NCI-H82 treated with DMSO at 0.1 percent for 48 hours (cell line): Measurements from ENCODE around the gene PKIB.
"Not testable (repeated sequence)": the region's sequence is repeated elsewhere in the genome, so short reads cannot be mapped to it uniquely, and the experiment has no call there.

Source experiments
- DNase-seq: peaks from one replicate; lab custom pipeline; 2025; ENCODE audit not compliant: unreplicated experiment; lab: John Stamatoyannopoulos, UW

PKIB gene

GRCh38 chr6:122620428-122620827, 10.2 kb downstream of the PKIB start:
- DNase-seq = no peak

- peak; percentile 62 for DNase-seq
These were observed 10.7 kb downstream of the PKIB start for GRCh38 chr6:122620902-122621301.

DNA sequence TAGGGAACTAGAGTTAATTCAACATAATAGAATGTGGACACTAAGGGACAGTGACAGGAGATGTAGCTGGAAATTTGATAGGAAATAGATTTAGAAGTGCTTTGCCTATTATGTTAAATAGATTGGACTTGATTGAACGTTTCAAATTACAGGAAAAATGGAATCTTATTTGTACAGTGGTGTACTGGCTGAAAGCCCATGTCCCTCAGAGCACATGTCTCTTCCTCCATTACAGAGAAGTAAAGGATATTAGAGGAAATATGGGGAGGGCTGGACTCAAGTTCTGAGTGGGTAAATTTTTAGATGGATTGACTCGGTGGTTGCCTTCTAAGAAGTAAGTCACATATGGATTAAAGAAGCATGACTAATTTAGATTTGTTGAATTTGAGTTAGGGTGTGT, 11.4 kb downstream of the PKIB start:
- DNase-seq = no peak

DNA sequence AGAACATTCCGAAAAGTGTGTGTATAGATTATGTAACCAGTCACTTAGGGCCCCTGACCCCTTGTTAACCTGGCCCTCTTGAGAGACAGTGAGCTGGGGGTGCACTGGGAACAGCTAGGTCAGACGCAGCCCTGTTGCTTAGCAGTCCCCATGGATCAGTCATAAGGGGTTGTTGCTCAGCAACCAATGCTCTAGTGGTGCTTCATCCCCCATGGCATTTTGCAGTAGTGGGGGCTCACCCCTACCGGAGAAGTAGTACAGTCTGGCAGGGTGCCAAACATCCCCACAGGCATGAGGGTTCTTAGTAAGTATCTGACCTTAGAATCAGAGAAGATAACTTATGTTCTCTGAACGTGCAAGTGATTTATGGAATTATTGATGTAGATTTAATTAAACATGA, 12.3 kb downstream of the PKIB start:
- DNase-seq = no peak

DNA sequence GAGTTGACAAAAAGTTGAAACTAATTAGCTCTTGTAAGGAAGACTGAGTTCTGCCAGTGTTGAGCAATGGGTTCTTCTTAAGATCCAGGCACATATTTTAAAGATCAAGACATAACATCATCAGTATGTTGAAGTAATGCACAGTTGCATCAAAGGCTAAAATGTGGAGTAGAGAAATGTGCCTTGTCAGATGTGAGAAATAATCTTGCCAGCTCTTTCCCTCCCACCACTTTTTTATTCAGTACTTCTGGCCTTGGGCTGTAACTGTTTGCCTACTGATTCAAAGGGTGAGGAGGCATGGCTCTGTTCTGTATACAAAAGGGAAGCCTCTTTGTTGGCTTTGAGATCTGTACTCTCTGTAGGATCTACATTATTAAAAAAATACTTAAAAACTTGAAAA, 13.1 kb downstream of the PKIB start:
- DNase-seq = no peak

DNA sequence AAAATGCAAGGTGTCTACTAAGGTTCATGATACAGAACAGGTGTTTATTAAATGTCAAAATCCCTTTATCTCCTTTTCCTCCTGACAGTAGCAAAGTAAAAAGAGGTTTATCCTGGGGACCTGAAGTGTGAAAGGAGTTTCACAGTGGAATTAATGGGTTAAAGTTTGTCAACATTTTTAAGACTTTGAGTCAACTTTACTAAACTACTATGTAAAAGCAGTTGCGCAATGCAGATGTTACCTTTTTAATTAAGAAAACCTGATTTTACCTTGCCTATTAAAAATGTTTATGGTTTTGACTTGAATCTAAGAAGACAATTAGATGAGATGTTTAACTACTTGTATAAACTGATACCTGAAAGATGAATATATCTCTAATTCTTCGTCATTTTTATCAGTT, 14.6 kb downstream of the PKIB start:
- no peak for DNase-seq

DNA sequence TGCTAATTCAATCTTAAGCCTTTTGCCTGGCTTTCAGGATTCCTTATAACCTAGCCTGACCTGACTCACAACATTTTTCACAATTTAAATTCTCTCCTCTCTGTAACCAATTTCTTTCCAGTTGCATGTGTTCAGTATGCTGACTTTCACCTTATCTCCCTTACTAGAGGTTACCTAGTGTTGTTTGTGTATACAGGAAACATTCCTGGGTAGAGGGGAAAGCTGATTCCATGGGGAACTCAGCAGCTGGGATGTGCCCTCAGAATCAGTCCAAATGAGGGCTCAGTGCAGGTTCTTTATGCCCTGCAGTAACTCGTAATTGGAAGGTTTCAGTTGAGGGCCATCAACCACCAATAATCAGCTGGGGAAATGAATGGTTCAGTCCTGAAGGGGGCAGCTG, 18.5 kb downstream of the PKIB start:
- DNase-seq = no peak

DNA sequence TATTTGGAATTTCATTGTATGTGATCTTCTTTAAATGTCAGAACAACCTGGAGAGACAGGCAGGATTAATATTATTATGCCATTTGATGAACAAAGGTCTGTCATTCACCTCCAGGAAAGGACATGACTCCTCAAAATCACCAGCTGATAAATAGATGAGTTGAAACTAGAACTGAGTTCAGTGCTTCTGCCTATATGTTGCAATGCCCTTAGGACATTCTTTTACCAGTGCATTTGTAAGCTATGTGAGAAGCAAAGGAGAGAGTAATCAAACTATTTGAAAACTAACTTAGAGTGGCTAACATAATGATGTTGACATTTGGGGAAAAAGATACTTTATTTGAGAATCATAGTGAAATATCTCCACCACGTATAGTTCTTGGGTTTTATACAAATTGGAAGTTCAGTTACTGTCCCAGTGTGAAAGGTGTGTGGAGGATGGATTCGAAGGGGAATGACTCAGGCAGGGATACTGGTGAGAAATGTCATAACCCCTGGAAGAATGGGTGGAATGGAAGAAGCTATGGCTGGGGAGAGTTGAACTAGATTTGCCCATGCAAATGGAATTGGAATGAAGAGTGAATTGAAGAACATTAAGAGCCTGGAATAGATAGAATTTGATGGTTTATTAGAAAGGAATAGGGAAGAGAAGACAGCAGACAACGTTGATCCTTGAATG, 21.5 kb downstream of the PKIB start:
- DNase-seq = no peak

- no peak for DNase-seq
These were observed 30.2 kb downstream of the PKIB start for GRCh38 chr6:122640366-122640765.

- no peak for DNase-seq
These were observed 31.6 kb downstream of the PKIB start for GRCh38 chr6:122641819-122642218.

DNA sequence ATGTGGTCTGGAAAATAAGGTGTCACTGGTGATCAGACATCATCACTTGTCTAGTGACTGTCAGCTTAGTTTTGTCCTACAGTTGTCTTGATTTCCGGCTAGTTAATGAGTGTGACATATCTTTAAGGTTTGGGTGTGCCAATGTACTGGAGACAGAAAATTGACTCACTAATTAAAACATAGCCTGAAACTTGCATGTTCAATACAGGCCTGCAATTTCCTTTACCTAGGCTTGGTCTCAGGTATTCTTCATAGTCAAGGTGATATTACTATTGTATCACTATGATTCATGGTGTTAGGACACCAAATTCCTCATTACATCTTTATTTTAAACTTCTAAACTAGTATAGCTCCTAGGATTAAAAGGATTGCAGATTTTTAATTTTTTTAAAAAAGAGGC, 32.4 kb downstream of the PKIB start:
- not testable (repeated sequence) for DNase-seq

- DNase-seq = peak; percentile 59
These were observed 35.1 kb downstream of the PKIB start for GRCh38 chr6:122645256-122645655.

- no peak for DNase-seq
These were observed 37.6 kb downstream of the PKIB start for GRCh38 chr6:122647765-122648164.

GRCh38 chr6:122648726-122649125, 38.5 kb downstream of the PKIB start:
- no peak for DNase-seq

GRCh38 chr6:122649701-122650100, 39.5 kb downstream of the PKIB start:
- no peak for DNase-seq

GRCh38 chr6:122650403-122650802, 40.2 kb downstream of the PKIB start:
- peak; percentile 22 for DNase-seq

GRCh38 chr6:122651031-122651430, 40.8 kb downstream of the PKIB start:
- DNase-seq = no peak

DNA sequence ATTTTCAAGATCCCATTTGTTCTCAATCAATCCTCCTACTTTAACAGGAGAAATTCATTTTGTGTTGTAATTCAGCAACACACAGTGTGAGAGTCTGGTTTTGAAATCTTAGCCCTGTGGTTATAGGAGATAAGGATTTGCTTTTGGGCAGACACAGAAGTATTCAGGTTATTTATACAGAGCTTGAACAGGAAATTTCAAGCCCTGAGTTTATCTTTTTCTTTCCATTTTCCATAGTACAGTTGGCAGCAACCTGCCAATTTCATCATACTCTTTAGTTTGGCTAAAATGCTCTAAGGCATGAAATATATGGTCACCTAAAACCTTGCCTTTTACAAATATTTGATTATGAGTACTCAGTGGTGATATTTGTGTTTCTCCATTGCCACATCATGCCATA, 41.4 kb downstream of the PKIB start:
- no peak for DNase-seq

DNA sequence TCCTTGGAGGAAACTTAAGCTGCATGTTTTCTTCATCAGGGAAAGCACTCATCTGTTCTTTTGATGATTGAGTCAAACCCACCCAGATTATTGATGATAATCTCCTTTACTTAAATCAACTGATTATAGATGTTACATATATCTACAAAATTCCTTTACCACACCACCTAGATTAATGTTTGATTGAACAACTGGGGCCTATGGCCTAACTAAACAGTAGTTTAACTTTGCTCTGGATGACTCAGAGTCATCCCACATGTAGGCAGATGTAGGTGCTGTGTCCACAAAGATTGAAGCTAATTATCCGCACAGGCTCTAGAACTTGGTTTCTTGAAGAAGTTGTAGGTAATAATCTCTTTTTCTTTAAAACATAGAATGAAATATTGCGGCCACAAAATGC, 42.2 kb downstream of the PKIB start:
- peak; percentile 18 for DNase-seq

DNA sequence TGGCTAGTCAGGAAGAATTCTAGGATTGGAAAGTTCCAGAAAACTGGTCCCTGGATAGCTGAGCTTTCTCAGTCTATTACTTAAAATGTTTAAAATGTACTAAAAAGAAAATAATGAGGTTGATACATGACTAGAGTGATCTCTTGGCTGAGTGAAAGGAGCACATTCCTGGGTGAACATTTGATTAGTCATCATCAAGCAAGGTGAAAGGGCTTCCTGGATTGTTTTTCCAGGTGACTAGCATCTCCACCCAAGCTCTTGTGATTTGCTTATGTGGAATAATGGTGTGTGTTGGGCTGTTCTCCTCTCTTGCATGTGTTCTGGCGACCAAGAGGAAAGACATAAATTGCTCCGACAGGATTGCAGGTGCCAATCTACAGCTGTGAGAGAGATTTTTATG, 42.9 kb downstream of the PKIB start:
- DNase-seq = no peak

DNA sequence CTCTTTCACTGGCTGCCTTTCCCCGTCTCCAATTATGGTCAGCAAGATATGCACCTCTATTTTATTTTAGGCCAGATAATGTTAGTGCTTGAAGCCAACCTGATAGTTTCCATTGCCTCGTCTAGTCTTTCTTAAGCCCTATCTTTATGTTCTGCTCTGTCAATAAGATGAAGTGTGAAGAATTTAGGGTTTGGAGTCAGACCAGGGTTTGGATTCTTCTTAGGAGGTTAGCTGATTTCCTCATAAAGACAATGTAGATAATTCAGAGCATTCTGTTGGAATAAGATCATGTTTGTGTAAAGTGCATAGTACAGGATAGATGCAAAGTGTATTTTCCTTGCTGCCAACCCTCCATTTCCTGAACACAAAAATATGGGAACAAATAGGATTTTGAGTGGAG, 43.8 kb downstream of the PKIB start:
- DNase-seq = no peak

DNA sequence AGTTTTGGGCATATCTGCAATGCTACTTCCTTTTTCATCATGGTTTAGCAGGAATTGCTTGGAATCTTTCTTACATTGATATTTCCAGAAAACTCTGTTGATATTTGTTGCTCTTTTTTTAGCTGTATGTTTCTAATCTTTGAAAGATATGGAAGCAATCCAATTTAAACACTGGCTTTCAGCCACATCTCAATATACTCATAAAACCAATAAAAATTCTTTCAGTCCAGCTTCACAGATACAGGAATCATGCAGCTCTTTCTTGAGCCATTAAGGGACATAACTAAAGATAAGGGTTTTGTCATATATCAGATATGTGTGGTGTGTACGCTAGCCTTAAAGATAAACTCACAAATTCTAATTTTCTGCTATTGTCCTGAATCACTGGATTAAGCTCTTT, 47.4 kb downstream of the PKIB start:
- no peak for DNase-seq

GRCh38 chr6:122660296-122660695, 50.1 kb downstream of the PKIB start:
- no peak for DNase-seq

DNA sequence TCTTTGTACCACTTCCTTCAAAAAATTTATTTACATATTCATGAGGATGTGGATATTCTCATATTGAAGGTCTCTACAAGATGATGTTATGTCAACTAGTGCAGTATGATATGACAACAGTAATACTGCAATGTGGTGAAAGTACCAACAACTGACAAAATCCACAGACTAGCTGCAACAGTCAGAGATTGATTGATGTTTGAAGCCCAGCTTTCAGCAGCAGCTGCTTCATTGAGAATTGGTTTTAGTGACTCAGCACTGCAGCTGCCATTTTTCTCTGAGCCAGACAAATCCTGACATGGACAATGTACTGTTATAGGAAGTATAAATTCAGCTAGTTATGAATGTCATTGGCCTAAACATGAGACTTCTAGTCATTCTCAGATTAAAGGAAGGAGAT, 53.8 kb downstream of the PKIB start:
- no peak for DNase-seq
